Fibroblast of mammary gland (primary cell): Measurements from ENCODE around the gene SPRED3.
A peak's percentile ranks its signal among the peaks of the same experiment; 100 is the strongest.

Experiments used
- DNase-seq: peaks from one replicate; pipeline ENCODE4 v3.0.0-alpha.2; 2010; ENCODE audit warnings: low read depth
- H3K4me3 ChIP-seq: 2 replicates; pipeline ENCODE4 v1.5.1; 2011; ENCODE audit warnings: low read depth, mild to moderate bottlenecking, low read length, moderate library complexity; ENCODE audit not compliant: control insufficient read depth
- TF ChIP-seq, protein P1 (sequence below): conservative IDR thresholded peaks from 2 replicates; pipeline ENCODE4 v1.5.1; 2011; ENCODE audit warnings: low read depth, low read length, inconsistent platforms; ENCODE audit not compliant: control insufficient read depth, insufficient read depth

The SPRED3 gene

GRCh38 chr19:38391911-38392464 lies 3.5 kb downstream of the SPRED3 start:
- TF ChIP-seq, protein P1, sequence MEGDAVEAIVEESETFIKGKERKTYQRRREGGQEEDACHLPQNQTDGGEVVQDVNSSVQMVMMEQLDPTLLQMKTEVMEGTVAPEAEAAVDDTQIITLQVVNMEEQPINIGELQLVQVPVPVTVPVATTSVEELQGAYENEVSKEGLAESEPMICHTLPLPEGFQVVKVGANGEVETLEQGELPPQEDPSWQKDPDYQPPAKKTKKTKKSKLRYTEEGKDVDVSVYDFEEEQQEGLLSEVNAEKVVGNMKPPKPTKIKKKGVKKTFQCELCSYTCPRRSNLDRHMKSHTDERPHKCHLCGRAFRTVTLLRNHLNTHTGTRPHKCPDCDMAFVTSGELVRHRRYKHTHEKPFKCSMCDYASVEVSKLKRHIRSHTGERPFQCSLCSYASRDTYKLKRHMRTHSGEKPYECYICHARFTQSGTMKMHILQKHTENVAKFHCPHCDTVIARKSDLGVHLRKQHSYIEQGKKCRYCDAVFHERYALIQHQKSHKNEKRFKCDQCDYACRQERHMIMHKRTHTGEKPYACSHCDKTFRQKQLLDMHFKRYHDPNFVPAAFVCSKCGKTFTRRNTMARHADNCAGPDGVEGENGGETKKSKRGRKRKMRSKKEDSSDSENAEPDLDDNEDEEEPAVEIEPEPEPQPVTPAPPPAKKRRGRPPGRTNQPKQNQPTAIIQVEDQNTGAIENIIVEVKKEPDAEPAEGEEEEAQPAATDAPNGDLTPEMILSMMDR, result no peak
- H3K4me3 ChIP-seq, result no peak overlapping the region
- DNase-seq, result no peak

- H3K4me3 ChIP-seq, result no peak overlapping the region
- peak; percentile 61 for DNase-seq
- TF ChIP-seq, protein P1, result no peak
Measured at GRCh38 chr19:38392707-38393308, 4.3 kb downstream of the SPRED3 start.

DNA sequence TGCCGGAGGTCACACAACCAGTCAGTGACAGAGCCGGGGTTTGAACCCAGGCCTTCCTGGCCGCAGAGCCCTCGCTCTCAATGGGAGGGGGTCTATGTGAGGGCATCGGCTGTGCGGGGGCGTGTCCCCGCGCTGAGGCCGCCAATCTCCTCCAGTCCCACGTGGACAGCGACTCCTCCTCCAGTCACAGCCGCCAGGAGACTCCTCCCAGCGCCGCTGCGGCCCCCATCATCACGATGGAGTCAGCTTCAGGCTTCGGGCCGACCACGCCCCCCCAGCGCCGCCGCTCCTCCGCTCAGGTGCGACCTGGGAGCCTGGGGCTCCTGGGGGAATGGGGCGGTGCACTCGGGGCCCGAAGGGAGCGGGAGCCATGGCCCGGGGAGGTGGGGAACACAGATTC lies 6.0 kb downstream of the SPRED3 start:
- TF ChIP-seq, protein P1, result no peak
- peak; percentile 48 for DNase-seq
- H3K4me3 ChIP-seq, result no peak overlapping the region

DNA sequence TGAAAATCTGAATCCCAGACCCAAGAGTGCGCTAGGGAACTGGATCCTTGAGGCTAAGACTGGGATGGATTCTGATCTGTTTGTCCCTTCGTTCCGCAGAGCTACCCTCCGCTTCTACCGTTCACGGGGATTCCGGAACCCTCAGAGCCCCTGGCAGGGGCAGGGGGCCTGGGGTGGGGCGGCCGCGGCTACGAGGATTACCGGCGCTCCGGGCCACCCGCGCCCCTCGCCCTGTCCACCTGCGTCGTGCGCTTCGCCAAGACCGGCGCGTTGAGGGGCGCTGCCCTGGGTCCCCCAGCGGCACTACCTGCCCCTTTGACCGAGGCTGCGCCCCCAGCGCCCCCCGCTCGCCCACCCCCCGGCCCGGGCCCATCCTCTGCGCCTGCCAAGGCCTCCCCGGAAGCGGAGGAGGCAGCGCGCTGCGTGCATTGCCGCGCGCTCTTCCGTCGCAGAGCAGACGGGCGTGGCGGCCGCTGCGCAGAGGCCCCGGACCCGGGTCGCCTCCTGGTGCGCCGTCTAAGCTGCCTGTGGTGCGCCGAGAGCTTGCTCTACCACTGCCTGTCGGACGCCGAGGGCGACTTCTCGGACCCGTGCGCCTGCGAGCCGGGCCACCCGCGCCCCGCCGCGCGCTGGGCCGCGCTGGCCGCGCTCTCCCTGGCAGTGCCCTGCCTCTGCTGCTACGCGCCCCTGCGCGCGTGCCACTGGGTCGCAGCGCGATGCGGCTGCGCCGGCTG lies 7.1 kb downstream of the SPRED3 start:
- DNase-seq, result no peak
- TF ChIP-seq, protein P1, result no peak
- no peak overlapping the region for H3K4me3 ChIP-seq

- no peak for DNase-seq
- H3K4me3 ChIP-seq, result no peak overlapping the region
- TF ChIP-seq, protein P1, result no peak
Measured at GRCh38 chr19:38399081-38399480, 10.6 kb downstream of the SPRED3 start.

GRCh38 chr19:38399537-38399936 lies 11.0 kb downstream of the SPRED3 start:
- no peak for DNase-seq
- TF ChIP-seq, protein P1, result no peak
- H3K4me3 ChIP-seq, result no peak overlapping the region

DNA sequence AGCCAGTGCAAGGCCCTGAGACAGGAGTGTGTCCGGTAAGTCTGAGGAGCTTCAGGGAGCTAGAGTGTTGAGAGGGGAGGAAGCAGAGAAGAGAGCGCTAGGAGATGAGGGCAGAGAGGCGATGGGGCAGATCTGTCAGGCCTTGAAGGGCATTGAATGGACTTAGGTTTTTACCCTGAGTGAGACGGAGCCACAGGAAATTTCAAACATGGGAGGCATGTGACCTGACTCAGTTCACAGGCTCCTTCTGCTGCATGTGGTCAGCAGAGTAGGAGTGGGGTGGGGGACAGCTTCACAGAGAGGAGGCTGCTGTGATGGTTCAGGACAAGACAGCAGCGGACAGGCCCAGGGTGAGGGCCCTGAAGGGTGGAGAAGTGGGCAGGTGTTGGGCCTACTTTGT lies 11.9 kb downstream of the SPRED3 start:
- TF ChIP-seq, protein P1, result no peak
- no peak overlapping the region for H3K4me3 ChIP-seq
- no peak for DNase-seq
